IMR-90 (cell line): ENCODE data around the gene ARHGEF4. TPM values are rescaled to one million over a fixed set of nuclear protein-coding genes. Genes with fewer than 3 reads are reported as not detected.
A peak's percentile ranks its signal among the peaks of the same experiment; 100 is the strongest.

Source experiments
- ATAC-seq: fragments of 200-7000 bp; cut with Tn5 transposase; 2 replicates; pipeline ENCODE4 v1.9.1; 2020; ENCODE audit warnings: low read depth, mild to moderate bottlenecking, moderate library complexity
- BruUV-seq: library from RNA; stranded (reverse); fragments of 400-500 nt; replicated peaks from 2 replicates; lab custom pipeline; 2021; lab: Mats Ljungman, UMichigan
- CTCF ChIA-PET: fragments of 300-600 bp; formaldehyde crosslinking; extraction: SDS; loops from one replicate; lab custom pipeline; 2021; ENCODE audit warnings: antibody characterized with exemption; lab: Yijun Ruan, JAX
- POLR2A ChIA-PET: fragments of 300-600 bp; sonication (Branson Sonifier 250); formaldehyde crosslinking; loops from one replicate; lab custom pipeline; 2022; ENCODE audit warnings: antibody characterized with exemption; ENCODE audit not compliant: unreplicated experiment; lab: Charles Lee
- DNase-seq: peaks from one replicate; pipeline ENCODE4 v3.0.0; 2013
- H2AFZ ChIP-seq: replicated peaks from 2 replicates; pipeline ENCODE3; 2013; ENCODE audit warnings: low read length, mild to moderate bottlenecking; ENCODE audit not compliant: poor library complexity
- H2AK5ac ChIP-seq: 2 replicates; pipeline ENCODE4 v1.6.1; 2013; ENCODE audit warnings: low read depth, low read length, inconsistent platforms
- H2AK9ac ChIP-seq: replicated peaks from 2 replicates; pipeline ENCODE3; 2013; ENCODE audit warnings: mild to moderate bottlenecking, low read depth, low read length, moderate library complexity; ENCODE audit not compliant: poor library complexity
- H2BK120ac ChIP-seq: 2 replicates; pipeline ENCODE4 v1.6.1; 2013; ENCODE audit warnings: low read depth, low read length, inconsistent platforms
- H2BK15ac ChIP-seq: 3 replicates; pipeline ENCODE4 v1.6.1; 2013; ENCODE audit warnings: low read depth, low read length, inconsistent platforms
- H2BK20ac ChIP-seq: 2 replicates; pipeline ENCODE4 v1.6.1; 2013; ENCODE audit warnings: low read depth, mild to moderate bottlenecking, inconsistent platforms, low read length, moderate library complexity
- H2BK5ac ChIP-seq: 2 replicates; pipeline ENCODE4 v1.6.1; 2013; ENCODE audit warnings: mild to moderate bottlenecking, low read depth, low read length, inconsistent platforms; ENCODE audit not compliant: poor library complexity, severe bottlenecking
- H3K14ac ChIP-seq: replicated peaks from 2 replicates; pipeline ENCODE4 v1.6.1; 2013; ENCODE audit warnings: low read depth, low read length, inconsistent platforms
- H3K18ac ChIP-seq: 2 replicates; pipeline ENCODE4 v1.6.1; 2013; ENCODE audit warnings: low read depth, low read length, control low read depth
- H3K23ac ChIP-seq: 2 replicates; pipeline ENCODE4 v1.6.1; 2013; ENCODE audit warnings: low read depth, low read length, inconsistent platforms
- H3K27ac ChIP-seq: 2 replicates; pipeline ENCODE4 v1.5.1; 2013; ENCODE audit warnings: mild to moderate bottlenecking, control low read depth, low read length; ENCODE audit not compliant: insufficient read depth
- H3K27me3 ChIP-seq: 2 replicates; pipeline ENCODE4 v1.6.1; 2013; ENCODE audit warnings: low read length; ENCODE audit not compliant: control insufficient read depth, insufficient read depth
- H3K36me3 ChIP-seq: 2 replicates; pipeline ENCODE4 v1.6.1; 2013; ENCODE audit warnings: low read length, mixed read lengths; ENCODE audit not compliant: control insufficient read depth, insufficient read depth
- H3K4ac ChIP-seq: 2 replicates; pipeline ENCODE4 v1.6.1; 2013; ENCODE audit warnings: low read depth, low read length, inconsistent platforms
- H3K4me1 ChIP-seq: 2 replicates; pipeline ENCODE4 v1.6.1; 2013; ENCODE audit warnings: low read length, mixed read lengths; ENCODE audit not compliant: control insufficient read depth, insufficient read depth
- H3K4me2 ChIP-seq: 2 replicates; pipeline ENCODE4 v1.6.1; 2013; ENCODE audit warnings: low read depth, mild to moderate bottlenecking, control low read depth, low read length, moderate library complexity
- H3K4me3 ChIP-seq: 2 replicates; pipeline ENCODE4 v1.5.1; 2013; ENCODE audit warnings: low read depth, mild to moderate bottlenecking, control low read depth, low read length, moderate library complexity; ENCODE audit not compliant: insufficient read depth
- H3K56ac ChIP-seq: 2 replicates; pipeline ENCODE4 v1.6.1; 2013; ENCODE audit warnings: low read length, inconsistent platforms; ENCODE audit not compliant: insufficient read depth; ENCODE audit errors: extremely low read depth
- H3K79me1 ChIP-seq, 2 experiments: 2 replicates each; pipeline ENCODE4 v1.6.1; 2013; ENCODE audit warnings: low read length in 2 of 2, inconsistent platforms in 1 of 2, low read depth in 1 of 2
- H3K9ac ChIP-seq: 2 replicates; pipeline ENCODE4 v1.6.1; 2013; ENCODE audit warnings: low read depth, low read length, control low read depth
- H3K9me1 ChIP-seq: 2 replicates; pipeline ENCODE4 v1.6.1; 2013; ENCODE audit warnings: low read length, inconsistent platforms; ENCODE audit not compliant: insufficient read depth
- H3K9me3 ChIP-seq: 2 replicates; pipeline ENCODE4 v1.6.1; 2013; ENCODE audit warnings: low read length; ENCODE audit not compliant: control insufficient read depth, insufficient read depth
- H4K20me1 ChIP-seq: 2 replicates; pipeline ENCODE4 v1.6.1; 2013; ENCODE audit warnings: low read length, inconsistent platforms; ENCODE audit not compliant: insufficient read depth
- H4K5ac ChIP-seq: 2 replicates; pipeline ENCODE4 v1.6.1; 2013; ENCODE audit warnings: mild to moderate bottlenecking, low read depth, low read length, control low read depth
- H4K8ac ChIP-seq, 2 experiments: 2 replicates each; pipeline ENCODE4 v1.6.1; 2013; ENCODE audit warnings: low read depth in 2 of 2, low read length in 2 of 2, control low read depth in 1 of 2, inconsistent platforms in 1 of 2
- H4K91ac ChIP-seq: 2 replicates; pipeline ENCODE4 v1.6.1; 2013; ENCODE audit warnings: low read depth, low read length, inconsistent platforms; ENCODE audit not compliant: insufficient read depth
- CTCF ChIP-seq: conservative IDR thresholded peaks from 2 replicates; pipeline ENCODE4 v1.5.1; 2012; ENCODE audit warnings: mild to moderate bottlenecking, low read depth, low read length, improper control_type of control experiment
- ELK1 ChIP-seq: fragments of 150-350 bp; IDR thresholded peaks from 2 replicates; pipeline ENCODE4 v1.6.1; 2016; ENCODE audit warnings: low read depth, mild to moderate bottlenecking, low read length, moderate library complexity, borderline replicate concordance
- FOS ChIP-seq: fragments of 150-350 bp; IDR thresholded peaks from 2 replicates; pipeline ENCODE4 v1.6.1; 2016; ENCODE audit warnings: low read depth, low read length
- MAFK ChIP-seq: IDR thresholded peaks from 2 replicates; pipeline ENCODE4 v1.6.1; 2012; ENCODE audit warnings: low read depth, low read length, improper control_type of control experiment
- MAZ ChIP-seq: IDR thresholded peaks from 2 replicates; pipeline ENCODE4 v1.6.1; 2012; ENCODE audit warnings: low read depth, mild to moderate bottlenecking, low read length, improper control_type of control experiment, moderate library complexity, borderline replicate concordance
- MXI1 ChIP-seq: IDR thresholded peaks from 2 replicates; pipeline ENCODE4 v1.6.1; 2012; ENCODE audit warnings: low read depth, mild to moderate bottlenecking, low read length, moderate library complexity, borderline replicate concordance
- POLR2A ChIP-seq: IDR thresholded peaks from 2 replicates; pipeline ENCODE4 v1.6.1; 2012; ENCODE audit warnings: mild to moderate bottlenecking, low read depth, low read length
- RAD21 ChIP-seq: IDR thresholded peaks from 2 replicates; pipeline ENCODE4 v1.6.1; 2012; ENCODE audit warnings: low read length, improper control_type of control experiment
- WGBS, 2 experiments: methylation state at CpG; one replicate each; pipeline versions ENCODE4 v1.1.5 to v1.1.7; 2013; ENCODE audit warnings: missing lambda C conversion rate in 2 of 2; ENCODE audit not compliant: insufficient read length in 1 of 2; ENCODE audit errors: extremely low coverage in 2 of 2; 5-methylcytosine and 5-hydroxymethylcytosine counted together
- dilution Hi-C: fragments of 300-500 bp; cut with HindIII; formaldehyde crosslinking; loops from one replicate; pipeline ENCODE4 v1.14.3; 2018; ENCODE audit warnings: low sequenced_read_pairs; ENCODE audit not compliant: unreplicated experiment
- in situ Hi-C: fragments of 300-500 bp; cut with MboI; formaldehyde crosslinking; loops from 3 replicates; pipeline ENCODE4 v1.14.3; 2019; ENCODE audit warnings: low sequenced_read_pairs, inconsistent platforms, mixed read lengths
- intact Hi-C: fragments of 100-400 bp; cut with micrococcal nuclease; formaldehyde crosslinking; loops from 2 replicates; pipeline ENCODE4 v1.10.0; 2022
- polyA plus RNA-seq, 3 experiments: library from polyadenylated mRNA; depleted of rRNA; stranded (reverse); fragments of >200 nt; gene quantifications; 2 replicates each; pipeline ENCODE4 v1.2.3, GENCODE V29; 2012; ENCODE audit warnings: low replicate concordance in 1 of 3
- total RNA-seq: library from RNA; depleted of rRNA; stranded (reverse); fragments of >200 nt; gene quantifications from 2 replicates; pipeline ENCODE4 v1.2.3, GENCODE V29; 2012

Gene ARHGEF4
- total and polyA plus RNA-seq, 2 of the 4 experiments (the other 2 are of a cell fraction), result 2.7 to 5.0 TPM

GRCh38 chr2:131056932-131057287 lies 220.2 kb downstream of the ARHGEF4 start:
- Histone ChIP-seq H3K4me1 (peaks cover 19% of the 10 kb centered on the region), H3K4ac (peak overlapping the region; percentile 70), H4K8ac (peak overlapping the region in 1 of 2 experiments; percentile 66; a peak in 1 of 4 replicates), H3K56ac (no peak overlapping the region), H3K36me3 (peaks cover 38% of the 10 kb centered on the region), H3K9ac (no peak overlapping the region), H2BK15ac (peak overlapping the region; percentile 42; the same call in 1 of the 3 replicates), H3K18ac (no peak overlapping the region), H2BK5ac (peak overlapping the region; percentile 75), H3K79me1 (peaks cover 34 to 77% of the 10 kb centered on the region in 2 experiments; a peak in 3 of 4 replicates), H3K4me2 (no peak overlapping the region), H2AK9ac (peak overlapping the region; percentile 37), H3K23ac (peak overlapping the region; percentile 85), H2AK5ac (peak overlapping the region; percentile 43; the same call in 1 of the 2 replicates), H3K27me3 (no peaks in the 10 kb centered on the region), H2BK120ac (peak overlapping the region; percentile 89; the same call in 1 of the 2 replicates), H4K20me1 (peaks cover 69% of the 10 kb centered on the region), H2BK20ac (peak overlapping the region; percentile 47), H3K14ac (peak overlapping the region; percentile 12; the same call in 1 of the 2 replicates), H3K9me3 (no peaks in the 10 kb centered on the region), H3K9me1 (peaks cover 28% of the 10 kb centered on the region), H2AFZ (no peak overlapping the region), H3K27ac (no peak overlapping the region; the same call in 1 of the 2 replicates), H3K4me3 (no peak overlapping the region), H4K91ac (peak overlapping the region; percentile 77; the same call in 1 of the 2 replicates), H4K5ac (no peak overlapping the region)
- no peak for TF ChIP-seq MXI1
- no peak for TF ChIP-seq MAFK
- no peak for TF ChIP-seq ELK1
- no peak for TF ChIP-seq POLR2A
- TF ChIP-seq FOS, result no peak
- no peak for TF ChIP-seq RAD21
- TF ChIP-seq MAZ, result no peak
- TF ChIP-seq CTCF, result no peak
- intact Hi-C loops, result loop anchor here (5.0 kb wide), 1 partner anchor 35 kb away; the partner anchor contains the start of gene FAM168B
- CTCF ChIA-PET, result no interaction called here
- DNase-seq (no peak), ATAC-seq (peak; percentile 10; the same call in 1 of the 2 replicates)
- WGBS, 2 experiments, result no CpG with 5 or more reads among the region's 4 CpGs
- in situ Hi-C loops, result no loop called here
- dilution Hi-C loops, result no loop called here
- no TSS peak for BruUV-seq
- POLR2A ChIA-PET, result interaction anchor here (0.8 kb wide), 1 partner anchor 9 kb away, joined by 4 read pairs; no protein-coding TSS in a partner anchor
